HG03575 (cell line): Measurements from ENCODE around the gene TICRR.
"Not testable (repeated sequence)": the region's sequence is repeated elsewhere in the genome, so short reads cannot be mapped to it uniquely, and the experiment has no call there.

ENCODE experiments used
- ATAC-seq: cut with Tn5 transposase; IDR thresholded peaks from one replicate; pipeline ENCODE4 v1.9.1; 2021; ENCODE audit not compliant: unreplicated experiment, insufficient number of reproducible peaks, low FRiP score; ENCODE audit errors: extremely low read depth

TICRR gene

DNA sequence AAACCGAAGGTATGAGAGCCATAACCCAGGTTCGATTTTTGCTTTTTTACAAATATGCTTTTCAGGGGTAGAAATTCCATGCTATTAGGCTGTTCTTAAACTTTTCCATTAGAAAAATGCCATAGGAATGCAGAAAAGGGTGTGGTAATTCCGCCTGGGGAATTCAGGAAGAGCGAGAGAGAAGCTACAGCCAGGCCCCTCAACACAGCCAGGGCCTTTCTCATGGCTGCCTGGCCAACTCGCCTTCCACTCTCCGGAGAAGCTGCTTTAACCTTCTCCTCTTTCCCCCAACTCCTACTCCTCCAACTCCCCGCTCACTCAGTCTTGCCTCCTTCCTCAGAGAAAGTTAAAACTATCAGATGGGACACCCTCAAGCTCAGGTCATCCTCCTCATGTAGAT, 9.1 kb upstream of the TICRR start:
- no peak for ATAC-seq

DNA sequence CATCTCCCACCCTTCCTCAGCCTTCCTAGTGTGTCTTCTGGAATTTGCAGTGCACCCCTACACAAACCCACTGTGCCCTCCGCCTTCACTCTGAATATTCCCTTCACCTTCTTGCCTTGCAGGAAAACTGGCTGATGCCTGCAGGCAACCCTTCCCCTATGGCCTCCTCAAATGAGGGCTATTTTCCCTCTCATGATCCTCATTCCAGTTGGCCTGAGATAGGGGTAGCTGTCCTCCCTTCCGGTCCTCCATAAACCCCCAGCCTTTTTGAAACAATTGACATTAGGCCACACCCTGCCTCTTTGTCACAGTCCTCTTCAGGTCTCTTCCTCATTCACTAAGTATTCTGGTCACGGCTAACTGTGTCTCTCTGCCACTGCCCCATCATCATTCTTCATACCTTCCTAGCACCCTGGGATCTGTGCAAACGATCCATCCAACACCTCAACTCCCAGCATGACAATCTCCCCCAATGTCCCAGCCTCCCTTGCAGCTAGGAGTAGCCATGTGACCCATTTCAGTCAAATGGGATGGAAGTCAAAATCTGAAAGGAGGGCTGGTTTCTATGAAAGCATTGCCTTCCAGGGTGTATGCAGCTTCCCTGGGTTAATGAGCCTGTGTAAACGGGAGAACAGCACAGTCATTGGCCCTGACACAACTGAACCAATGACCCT, 8.5 kb upstream of the TICRR start:
- no peak for ATAC-seq

DNA sequence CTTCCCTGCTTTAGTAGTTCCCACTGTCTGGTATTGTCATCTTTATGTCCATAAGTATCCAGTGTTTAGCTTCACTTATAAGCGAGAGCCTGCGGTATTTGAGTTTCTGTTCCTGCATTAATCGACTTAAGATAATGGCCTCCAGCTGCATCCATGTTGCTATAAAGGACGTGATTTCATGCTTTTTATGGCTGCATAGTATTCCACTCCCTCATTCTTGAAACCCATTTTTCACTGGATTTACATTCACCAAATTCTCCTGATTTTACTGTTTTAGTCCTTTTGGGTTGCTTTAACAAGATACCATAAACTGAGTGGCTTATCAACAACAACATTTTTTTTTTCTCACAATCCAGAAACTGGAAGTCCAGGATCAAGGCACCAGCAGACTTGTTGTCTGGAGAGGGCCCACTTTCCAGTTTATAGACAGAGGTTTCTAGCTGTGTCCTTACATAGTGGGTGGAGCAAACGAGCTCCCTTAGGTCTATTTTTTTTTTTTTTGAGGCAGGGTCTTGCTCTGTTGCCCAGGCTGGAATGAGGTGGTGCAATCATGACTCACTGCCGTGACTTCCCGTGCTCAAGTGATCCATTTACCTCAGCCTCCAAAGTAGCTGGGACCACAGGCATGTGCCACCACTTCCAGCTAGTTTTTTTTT, 6.1 kb upstream of the TICRR start:
- no peak for ATAC-seq

DNA sequence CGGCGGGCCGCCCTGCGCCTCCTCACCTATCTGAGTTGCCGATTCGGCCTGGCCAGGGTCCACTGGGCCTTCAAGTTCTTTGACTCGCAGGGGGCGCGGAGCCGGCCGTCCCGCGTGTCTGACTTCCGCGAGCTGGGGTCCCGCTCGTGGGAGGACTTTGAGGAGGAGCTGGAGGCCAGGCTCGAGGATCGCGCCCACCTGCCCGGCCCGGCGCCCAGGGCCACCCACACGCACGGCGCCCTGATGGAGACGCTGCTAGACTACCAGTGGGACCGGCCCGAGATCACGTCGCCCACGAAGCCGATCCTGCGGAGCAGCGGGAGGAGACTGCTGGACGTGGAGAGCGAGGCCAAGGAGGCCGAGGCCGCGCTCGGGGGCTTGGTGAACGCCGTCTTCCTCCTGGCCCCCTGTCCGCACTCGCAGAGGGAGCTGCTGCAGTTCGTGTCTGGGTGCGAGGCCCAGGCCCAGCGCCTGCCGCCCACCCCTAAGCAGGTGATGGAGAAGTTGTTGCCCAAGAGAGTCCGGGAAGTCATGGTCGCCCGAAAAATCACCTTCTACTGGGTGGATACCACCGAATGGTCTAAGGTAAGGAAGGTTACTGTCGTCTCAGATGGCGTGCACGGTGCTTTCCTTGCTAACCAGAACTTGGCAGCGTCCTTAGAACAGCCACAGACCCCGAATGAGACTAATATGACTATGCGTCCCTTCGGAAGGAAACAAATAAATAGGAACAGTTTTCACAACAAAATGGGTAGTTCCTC, 567 bp downstream of the TICRR start:
- no peak for ATAC-seq

DNA sequence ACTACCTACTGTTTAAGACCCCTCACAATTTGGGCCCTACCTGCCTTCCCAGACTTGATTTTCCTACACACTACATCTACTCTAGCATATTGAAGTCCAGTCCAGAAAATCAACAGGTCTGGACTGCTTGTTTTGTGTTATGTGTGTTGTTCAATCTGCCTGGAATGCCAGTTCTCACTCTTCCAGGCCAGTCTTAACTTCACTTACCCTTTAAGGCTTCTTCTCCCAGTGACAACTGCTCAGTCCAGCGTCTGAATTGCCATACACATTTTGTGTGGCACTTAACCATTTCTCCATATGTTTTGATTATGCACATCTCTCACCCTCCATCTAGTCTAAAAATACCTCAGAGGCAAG, 1.1 kb downstream of the TICRR start:
- ATAC-seq: no peak

DNA sequence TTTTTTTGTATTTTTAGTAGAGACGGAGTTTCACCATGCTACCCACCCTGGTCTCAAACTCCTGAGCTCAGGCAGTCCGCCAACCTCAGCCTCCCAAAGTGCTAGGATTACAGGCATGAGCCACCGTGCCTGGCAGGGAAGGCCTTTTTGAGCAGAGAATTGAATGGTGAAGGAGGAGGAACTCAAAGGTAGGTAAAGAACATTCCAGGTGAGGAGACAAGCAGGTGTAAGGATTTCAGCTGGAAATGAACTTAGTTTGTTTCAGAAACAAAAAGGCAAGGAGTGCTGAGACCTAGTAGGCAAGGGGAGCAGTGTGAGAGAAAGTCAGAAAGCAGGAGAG, 2.5 kb downstream of the TICRR start:
- ATAC-seq: no peak

DNA sequence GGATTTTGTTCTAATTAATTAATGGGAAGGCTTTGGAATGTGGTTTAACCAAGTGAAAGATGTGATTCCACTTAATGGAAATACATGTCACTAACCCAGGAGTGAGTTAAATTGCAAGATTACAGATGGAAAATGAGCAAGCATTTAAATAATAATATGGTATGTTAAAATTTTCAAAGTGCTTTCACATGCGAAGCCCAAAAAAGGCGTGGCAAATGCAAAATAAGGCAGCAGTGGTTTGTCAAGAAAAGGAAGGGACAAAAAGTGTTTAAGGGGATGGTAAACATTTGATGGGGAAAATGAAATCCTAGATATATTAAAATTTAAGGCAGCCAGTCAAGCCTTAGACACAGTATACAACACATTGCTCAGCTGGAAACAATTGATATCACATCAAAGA, 2.9 kb downstream of the TICRR start:
- no peak for ATAC-seq

DNA sequence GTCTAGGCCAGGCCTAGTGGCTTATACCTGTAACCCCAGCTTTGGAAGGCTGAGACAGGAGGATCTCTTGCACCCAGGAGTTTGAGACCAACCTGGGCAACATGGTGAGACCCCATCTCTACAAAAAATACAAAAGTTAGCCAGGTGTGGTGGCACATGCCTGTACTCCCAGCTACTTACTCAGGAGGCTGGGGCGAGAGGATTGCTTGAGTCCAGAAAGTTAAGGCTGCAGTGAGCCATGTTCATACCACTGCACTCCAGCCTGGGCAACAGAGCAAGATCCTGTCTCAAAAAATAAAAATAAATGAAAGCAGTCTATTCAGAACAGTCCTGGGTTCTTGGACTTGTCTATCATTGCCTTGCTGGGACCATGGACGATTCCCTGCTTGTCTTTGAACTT, 5.5 kb downstream of the TICRR start:
- not testable (repeated sequence) for ATAC-seq

DNA sequence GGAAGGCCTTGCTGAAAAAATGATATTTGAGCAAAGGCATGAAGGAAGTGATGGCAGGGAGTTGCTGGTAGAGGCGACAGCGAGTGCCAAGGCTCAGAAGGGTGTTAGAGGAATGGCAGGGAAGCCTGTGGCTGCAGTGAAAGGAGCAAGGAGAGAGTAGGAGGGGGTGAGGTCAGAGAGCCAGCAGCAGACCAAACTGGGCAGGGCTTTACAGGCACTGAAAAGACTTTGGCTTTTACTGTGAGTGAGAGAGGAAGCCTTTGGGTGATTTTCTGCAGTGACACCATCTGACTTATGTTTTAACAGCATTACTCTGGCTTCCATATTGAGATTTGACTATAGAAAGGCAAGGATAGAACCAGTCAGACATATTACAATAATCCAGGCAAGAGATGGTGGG, 11.4 kb downstream of the TICRR start:
- no peak for ATAC-seq

DNA sequence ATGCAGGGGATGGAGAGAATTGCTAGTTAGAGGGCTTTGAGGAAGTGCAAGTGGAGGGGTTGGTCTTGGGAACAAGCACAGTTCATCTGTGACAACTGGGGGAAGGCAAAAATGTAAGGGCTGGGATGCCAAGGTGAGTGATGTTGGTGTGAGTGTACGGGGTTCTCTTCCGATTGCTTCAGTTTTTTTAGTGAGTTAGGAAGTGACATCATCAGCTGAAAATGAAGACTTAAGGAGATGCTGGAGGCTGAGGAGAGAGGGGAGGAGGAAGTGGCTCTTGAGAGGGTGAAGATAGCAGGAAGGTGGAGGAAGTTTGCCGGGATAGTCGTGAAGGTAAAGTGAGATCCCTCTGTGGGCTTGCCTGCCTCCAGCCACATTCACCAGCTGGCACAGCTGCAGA, 12.7 kb downstream of the TICRR start:
- ATAC-seq: no peak

DNA sequence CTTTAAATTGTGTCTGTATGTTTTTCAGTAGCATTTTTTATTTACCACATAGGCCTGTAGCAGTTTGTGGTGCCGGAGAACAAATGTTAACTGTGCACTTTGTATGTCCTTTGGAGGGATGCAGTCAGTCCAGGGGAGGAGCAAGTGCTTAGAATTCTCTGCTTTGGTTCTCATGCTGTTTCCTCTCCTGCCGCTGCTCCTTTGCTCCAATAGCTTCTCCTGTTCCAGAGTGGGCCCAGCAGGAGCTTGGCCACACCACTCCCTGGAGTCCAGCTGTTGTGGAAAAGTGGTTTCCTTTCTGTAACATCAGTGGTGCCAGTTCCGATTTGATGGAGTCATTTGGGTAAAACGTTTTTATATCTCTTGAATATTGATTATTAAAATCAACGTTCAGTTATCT, 16.6 kb downstream of the TICRR start:
- ATAC-seq: no peak

DNA sequence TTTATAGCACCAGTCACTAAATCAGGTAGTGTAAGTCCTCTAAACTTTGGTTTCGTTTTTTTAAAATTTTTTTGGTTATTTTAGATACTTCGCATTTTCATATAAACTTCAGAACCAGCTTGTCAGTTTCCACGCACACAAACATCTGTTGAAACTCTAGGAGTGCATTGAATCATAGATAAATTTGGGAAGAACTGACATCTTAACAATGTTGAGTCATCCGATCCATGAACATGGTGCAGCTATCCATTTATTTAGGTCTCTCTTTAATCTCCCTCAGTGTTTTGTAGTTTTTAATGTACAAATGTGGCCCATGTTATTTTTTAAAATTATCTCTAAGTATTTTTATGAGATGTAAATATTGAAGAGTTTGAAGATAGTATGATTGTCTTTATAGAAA, 17.7 kb downstream of the TICRR start:
- ATAC-seq: no peak

DNA sequence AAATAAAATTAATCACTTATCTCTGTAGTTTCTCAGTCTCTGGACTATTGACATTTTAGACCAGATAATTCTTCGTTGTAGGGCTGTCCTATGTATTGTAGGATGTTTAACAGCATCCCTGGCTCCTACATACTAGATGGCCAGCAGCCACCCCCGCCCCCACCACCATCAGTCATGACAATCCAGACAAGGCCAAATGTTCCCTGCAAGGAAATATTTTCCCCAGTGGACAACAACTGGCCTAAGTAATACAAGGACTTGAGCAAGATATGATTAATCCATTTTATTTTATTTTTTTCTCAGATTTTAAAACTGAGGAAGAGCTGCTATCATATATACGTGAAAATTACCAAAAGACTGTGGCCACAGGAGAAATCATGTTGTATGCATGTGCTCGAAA, 23.8 kb downstream of the TICRR start:
- no peak for ATAC-seq

DNA sequence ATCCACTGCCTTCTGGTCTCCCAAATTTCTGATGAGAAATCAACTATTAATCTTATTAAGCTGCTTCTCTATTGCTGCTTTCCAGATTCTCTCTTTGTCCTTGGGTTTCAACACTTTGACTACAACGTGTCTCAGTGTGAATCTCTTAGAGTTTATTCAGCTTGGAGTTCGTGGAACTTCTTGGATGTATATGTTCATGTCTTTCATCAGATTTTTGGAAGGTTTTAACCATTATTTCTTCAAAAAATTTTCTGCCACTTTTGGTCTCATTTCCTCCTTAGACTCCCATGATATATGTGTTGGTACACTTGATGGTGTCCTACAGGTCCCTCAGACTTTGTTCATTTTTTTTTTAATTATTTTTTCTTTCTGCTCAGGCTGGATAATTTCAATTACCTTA, 36.0 kb downstream of the TICRR start:
- ATAC-seq: no peak

DNA sequence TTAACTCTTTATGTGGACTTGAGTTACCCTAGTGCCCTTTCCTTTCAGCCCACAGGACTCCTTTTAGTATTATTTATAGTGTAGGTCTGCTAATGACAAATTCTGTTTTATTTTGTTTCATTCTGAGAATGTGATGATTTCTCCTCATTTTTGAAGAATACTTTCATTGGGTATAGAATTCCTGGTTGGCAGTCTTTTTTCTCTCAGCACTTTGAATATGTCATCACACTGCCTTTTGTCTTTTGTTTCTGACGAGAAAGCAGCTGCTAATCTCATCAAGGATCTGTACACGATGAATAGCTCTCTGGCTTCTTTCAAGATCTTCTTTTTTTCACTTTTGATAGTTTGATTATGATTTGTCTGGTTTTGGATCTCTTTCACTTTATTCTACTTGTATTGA, 37.8 kb downstream of the TICRR start:
- no peak for ATAC-seq

DNA sequence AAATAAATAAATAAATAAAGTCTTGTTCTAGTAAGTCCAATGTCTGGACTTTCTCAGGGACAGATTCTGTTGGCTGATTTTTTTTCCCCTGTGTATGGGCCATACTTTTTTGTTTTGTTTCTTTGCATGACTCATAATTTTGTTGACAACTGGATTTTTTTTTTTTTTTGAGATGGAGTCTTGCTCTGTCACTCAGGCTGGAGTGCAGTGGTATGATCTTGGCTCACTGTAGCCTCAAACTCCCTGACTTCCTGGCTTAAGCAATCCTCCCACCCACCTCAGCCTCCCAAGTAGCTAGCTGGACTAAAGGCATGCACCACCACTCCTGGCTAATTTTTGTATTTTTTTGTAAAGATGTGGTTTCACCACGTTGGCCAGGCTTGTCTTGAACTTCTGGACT, 38.9 kb downstream of the TICRR start:
- no peak for ATAC-seq

DNA sequence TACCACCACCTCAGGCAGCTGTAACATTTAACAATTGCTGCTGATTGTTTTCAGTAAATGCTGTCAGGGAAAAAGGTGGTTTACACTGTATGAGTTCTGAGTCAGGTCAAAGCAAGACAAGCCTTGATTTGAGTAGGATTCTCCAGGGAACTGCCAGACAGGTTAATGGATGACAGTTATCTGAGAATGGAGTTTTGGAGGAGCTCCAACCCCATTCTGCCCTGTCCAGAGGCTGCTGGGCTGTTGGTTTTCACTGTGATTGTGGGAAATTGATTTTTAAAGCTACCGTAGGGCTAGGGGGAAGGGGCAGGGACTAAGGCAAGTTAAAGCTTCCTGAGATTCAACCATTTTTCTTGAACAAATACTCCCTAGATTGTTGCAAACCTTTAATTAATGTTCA, 39.9 kb downstream of the TICRR start:
- no peak for ATAC-seq

DNA sequence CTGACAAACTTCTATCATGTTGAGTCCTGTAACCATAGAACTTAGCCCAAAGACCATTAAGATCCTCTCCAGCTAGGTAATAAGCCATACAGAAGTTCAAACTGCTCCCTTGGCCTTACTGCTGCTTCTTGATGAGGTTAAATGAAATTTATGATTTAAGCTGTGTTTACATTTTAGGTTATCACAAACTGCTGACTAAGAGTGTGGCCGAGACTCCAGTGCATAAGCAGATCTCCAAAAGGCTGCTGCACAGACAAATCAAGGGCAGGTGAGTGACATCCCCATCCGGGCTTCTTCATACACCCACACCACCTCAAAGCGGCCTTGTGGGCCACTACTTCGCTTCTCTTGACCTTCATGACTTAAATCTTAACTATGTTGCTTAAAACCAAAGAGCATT, 41.0 kb downstream of the TICRR start:
- ATAC-seq: no peak

DNA sequence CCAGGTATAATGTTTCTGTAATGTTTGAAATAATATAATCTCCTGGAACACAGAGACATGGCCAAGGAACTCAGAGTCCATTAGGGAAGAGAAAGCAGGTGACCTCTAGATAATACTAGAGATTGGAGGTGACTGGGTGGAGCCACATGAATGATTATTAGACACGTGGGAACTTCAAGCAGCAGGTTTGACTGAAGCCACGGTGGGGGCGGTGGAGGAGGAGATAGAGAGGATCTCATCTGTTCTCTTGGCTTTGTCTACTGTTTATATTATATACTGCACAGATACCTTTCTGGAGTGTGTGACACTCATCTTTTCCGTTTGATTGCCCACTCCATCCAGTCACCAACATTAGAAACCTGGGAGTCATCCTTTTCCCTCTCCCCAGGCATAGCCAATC, 46.3 kb downstream of the TICRR start:
- ATAC-seq: no peak

DNA sequence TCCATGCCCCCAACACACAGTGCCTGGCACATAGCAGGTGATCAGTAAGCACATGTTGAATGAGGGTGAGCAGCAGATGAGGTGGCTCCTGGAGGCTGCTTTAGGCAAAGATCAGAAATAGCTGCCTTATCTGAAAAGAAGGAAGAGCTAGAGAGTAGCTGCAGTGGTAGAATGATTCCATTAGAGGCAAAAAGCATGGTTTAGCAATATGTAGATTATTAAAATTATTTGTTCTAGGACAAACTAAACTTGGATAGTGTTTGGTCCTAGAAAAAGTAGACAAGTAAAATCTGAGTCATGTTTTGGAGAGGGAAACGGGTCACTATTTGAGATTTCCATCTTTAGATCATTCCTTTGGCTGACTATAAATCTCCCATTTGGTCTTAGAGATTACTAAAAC, 47.9 kb downstream of the TICRR start:
- ATAC-seq: no peak

DNA sequence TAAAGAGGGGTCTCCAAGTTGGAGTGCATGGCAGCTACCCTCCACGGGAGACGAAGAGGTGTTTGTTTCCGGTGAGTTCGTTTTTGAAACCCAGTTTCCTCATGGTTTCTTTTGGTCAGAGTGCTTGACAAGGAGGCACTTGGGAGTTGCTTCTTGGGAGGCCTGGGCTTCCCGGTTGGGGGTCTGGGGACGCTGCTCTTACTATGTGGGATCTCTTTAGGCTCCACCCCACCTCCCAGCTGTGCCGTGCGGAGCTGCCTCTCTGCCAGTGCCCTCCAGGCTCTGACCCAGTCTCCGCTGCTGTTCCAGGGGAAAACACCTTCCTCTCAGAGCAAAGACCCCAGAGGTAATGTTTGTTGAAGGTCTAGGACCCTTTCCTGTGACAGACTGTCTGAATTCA, 50.4 kb downstream of the TICRR start:
- ATAC-seq: no peak
